Hypothalamus (tissue), 51 donors: ENCODE data around the gene PRELID3B.

ENCODE experiments used
- DNase-seq, 51 donors: peaks; one replicate each; lab custom pipeline; 2025; lab: John Stamatoyannopoulos, UW

Gene PRELID3B

DNA sequence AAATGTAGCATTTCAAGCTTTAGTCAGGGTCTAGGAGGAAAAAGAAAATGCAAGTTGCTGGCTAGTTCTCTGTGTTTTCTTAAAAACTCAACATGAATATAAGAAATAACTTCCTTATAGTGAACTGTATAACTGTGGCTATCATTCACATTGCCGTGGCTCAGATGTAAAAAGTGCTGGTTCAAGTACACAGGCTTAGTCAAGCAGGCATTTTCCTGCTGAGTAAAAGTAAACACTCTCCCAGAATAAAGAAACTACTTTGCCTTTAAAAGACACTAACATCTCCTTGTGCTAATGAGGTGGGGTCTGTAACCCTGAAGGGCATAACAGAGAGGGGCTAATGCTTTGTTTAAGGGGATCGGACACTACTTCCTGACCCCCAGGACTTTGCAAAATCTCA lies 13.8 kb downstream of the PRELID3B start:
- no peak for DNase-seq

DNA sequence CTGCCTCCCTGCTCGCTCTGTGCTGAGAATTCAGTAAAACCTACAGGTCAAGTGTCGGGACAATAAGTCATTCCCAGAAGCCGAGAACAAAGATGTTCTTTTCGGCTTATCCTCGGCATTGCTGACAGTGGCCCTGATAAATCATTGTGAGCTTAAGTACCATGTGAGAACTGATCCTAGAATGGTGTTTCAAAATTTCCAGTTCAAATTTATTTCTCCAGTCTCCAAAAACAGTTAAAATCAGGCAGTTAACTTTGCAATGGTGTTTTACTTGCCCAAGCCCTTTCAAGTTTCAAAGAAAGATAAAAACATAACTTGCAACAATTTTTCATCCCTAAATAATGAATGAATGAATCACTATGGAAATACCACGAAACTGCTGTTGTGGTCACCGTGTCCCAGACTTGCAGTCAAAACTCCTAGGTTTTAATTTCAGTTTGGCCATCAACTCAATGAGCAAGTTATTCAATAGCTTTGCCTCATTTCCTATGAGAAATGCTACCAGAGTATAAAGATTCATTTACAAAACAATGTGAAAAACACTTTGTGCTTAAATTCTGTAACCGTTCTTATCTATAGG lies 14.8 kb downstream of the PRELID3B start:
- DNase-seq: no peak

DNA sequence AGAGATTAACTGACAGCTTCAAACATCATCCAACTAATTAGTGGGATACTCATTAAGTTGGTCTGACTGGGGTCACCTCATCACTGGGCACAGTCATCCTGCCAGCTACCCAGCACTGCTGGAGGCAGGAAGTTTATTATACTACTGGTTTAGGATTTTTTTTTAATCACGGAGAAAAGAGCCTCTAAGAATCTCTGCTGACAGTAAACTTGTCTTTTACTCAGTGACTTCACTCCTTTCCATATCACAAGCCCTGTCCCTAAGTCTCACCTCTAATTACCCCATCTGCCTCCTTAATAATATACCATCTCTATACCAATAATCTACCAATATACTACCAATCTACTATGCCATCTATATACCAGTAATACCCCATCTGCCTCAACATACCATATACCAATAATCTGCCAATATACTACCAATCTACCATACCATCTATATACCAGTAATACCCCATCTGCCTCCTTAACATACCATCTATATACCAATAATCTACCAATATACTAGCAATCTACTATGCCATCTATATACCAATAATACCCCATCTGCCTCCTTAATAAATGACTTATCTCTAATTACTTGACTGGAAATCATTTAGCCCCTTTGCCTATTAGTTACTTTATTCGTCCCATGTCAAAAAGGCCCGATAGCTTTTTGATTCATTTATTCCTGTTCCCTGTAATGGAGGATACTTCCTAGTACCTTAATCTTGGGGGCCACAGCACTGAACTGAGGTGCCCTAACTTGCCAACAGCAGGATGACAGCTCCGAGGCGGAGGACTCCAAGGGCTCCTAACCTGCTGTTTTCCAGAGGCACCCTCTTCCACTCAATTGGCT lies 15.5 kb downstream of the PRELID3B start:
- DNase-seq: no peak

GRCh38 chr20:59025511-59025910 lies 17.1 kb downstream of the PRELID3B start:
- DNase-seq: no peak

DNA sequence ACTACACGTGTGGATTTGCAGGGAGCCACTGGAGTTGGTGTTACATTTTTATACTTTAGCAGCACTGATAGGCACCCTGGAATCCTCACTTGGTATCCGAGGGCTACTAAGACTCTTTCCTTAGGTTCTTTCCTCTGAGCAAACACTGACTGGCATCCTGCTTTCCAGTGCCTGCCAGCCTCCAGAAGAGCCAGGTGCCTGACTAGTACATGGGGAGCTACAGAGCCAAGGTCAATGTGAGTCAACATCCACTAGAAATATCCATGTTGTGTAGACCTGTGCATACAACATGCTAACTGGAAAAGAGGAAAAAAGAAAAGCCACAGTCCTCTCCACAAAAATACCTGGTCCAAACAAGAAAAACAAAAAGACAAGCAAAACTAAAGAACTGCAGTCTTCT lies 17.5 kb downstream of the PRELID3B start:
- no peak for DNase-seq

DNA sequence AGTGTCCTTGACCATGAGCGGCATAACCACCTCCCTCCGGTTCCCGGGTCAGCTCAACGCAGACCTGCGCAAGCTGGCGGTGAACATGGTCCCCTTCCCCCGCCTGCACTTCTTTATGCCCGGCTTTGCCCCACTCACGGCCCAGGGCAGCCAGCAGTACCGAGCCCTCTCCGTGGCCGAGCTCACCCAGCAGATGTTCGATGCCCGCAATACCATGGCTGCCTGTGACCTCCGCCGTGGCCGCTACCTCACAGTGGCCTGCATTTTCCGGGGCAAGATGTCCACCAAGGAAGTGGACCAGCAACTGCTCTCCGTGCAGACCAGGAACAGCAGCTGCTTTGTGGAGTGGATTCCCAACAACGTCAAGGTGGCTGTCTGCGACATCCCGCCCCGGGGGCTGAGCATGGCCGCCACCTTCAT lies 18.5 kb downstream of the PRELID3B start:
- no peak for DNase-seq

DNA sequence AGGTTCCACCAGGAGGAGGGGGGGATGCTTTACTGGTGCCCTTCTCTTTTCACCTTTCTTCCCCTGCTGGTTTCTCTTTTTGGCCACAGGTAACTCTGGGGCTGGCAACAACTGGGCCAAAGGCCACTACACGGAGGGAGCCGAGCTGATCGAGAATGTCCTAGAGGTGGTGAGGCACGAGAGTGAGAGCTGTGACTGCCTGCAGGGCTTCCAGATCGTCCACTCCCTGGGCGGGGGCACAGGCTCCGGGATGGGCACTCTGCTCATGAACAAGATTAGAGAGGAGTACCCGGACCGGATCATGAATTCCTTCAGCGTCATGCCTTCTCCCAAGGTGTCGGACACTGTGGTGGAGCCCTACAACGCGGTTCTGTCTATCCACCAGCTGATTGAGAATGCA lies 19.0 kb downstream of the PRELID3B start:
- no peak for DNase-seq

DNA sequence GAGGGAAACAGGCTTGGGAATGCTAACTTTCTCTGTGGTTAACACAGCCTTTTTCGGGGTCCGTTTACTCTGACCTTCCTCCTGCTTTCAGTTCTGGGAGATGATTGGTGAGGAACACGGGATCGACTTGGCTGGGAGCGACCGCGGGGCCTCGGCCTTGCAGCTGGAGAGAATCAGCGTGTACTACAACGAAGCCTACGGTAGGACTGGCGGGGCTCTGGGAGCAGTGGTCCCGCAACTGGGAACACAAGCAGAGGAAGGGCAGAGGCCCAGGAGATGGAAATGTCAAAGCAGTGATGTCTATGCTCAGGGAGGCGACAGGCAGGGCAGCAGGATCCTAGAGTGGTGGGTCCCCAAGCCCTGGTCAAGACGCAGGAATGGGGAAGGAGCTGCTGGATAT lies 19.8 kb downstream of the PRELID3B start:
- no peak for DNase-seq

DNA sequence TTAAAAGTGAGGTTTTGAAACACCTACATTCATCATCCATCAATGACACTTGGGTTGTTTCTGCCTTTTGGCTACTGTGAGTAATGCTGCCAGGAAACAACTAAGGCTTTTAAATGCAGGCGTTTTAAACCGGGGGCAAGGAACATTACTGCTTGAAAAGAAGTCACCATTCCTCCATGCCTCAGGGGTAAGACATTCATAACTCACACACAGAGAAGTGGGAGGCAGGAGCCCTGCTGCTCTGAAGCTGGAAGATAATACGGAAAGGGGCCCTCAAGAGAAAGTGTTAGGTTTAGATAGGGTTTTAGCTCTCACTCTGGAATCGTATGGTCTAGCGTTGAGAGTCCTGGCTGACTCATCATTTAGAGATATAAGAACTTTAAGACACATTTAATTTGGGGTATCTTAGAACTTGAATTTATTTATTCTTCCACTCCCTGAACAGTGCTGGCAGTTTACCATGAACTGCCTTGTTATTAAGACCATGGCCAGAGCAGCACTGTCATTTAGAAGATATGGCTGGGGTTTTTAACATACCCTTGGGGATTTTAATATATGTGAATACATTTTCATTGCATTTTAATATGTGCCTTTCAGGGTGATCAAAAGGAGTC lies 21.5 kb downstream of the PRELID3B start:
- peak in 1 of 51 donors; percentile 26 for DNase-seq

- DNase-seq: no peak
These were observed 23.4 kb downstream of the PRELID3B start, which contains the start of gene TUBB1 for GRCh38 chr20:59019217-59019616. Gene TUBB1, plus strand, starts transcription at chr20:59019429. Its CDS starts 94 bp downstream, at chr20:59019523.

DNA sequence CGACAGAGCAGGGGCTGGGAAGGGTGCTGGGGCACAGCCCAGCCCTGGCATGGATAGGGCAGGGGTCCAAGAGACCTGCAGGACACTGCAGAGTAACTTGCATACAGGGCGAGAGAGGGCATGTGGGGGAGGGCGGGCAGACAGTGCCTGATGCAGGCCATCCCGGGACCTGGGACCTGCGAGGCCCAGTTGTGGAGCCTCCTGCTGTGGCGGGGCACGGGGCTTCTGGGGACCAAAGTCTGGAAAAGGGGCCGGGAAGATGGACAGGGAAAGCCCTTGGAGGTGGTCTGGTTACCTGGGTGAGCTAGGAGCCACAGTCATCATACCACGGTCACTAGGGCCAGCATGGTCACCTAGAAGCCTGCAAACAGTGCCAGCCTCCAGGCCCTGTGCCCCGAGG lies 23.8 kb downstream of the PRELID3B start:
- DNase-seq: no peak

DNA sequence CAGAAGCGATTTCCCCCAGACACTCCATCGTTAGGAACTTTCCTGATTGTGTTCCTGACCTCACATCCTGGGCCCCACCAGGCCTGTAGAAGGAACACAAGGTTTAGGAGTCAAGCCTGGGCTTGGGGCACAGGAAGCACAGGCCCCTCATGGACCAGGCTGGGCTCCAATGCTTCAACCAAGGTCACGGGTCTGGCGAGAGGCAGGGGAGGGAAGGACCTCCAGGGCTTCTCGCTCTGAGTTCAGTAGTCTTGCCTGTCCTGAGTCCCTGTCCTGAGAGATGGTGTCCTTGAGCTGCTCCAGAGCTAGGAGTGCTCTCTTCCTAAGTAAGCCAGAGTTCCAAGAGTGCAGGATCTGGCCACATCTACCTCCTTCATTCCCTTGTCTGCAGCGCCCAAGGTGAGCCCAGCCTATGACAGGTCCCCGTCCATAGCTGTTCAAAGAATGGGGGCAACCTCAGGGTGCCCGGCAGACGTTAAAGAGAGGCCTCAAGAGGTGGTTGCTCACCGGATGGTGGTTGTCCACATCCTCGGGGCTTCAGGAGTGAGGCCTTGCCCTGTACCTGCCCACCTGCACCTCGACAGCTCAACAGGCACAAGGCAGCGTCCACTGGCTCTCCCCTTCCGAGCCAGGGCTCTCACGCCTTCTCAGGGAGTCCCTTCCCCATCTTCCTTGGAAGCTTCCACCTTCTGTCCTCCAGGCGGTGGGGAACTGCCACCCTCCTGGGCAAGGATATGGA lies 24.9 kb downstream of the PRELID3B start:
- DNase-seq: no peak

DNA sequence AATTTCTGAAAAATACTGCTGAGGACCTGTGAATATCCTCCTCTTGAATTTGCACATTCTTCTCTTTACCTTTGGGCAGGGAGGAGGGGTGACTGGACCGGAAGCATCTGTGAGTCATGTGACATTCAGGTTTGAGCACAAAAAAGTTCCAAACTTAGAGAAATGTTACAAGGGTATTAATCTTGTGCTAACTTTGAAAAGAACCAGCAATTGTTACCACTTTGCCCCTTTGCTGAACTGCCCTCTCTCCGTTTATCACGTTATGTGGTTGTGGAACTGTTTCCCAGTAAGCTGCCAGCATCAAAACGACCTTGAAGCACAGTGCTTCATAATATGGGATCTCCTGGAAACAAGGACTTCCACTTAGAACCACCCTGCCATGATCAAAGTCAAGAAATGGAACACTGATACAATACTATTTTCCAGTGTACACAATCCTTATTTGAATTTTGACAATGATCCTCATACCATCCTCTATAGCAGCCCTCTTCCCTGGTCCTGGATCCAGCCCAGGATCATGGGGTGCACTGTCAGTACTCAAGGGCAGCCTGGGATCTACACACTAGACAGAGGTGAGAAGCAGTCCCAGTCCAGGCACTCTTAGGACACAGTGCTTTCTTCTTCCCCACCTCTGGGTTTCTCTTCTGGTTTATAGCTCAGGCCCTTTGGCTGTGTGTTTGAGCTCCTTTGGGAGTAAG lies 25.6 kb downstream of the PRELID3B start:
- DNase-seq: no peak

GRCh38 chr20:59015812-59016711 lies 26.5 kb downstream of the PRELID3B start:
- no peak for DNase-seq

- DNase-seq: no peak
These were observed 27.2 kb downstream of the PRELID3B start for GRCh38 chr20:59015411-59015810.

- DNase-seq: no peak
These were observed 27.8 kb downstream of the PRELID3B start for GRCh38 chr20:59014680-59015389.

- peak in 2 of 51 donors; percentile 25 to 47 for DNase-seq
These were observed 28.5 kb downstream of the PRELID3B start for GRCh38 chr20:59013959-59014608.
